HG02938 (cell line): ENCODE measurements around the gene CACNA1S.

Experiments
- ATAC-seq: cut with Tn5 transposase; IDR thresholded peaks from one replicate; pipeline ENCODE4 v1.9.1; 2021; ENCODE audit warnings: mild to moderate bottlenecking, moderate library complexity; ENCODE audit not compliant: unreplicated experiment

CACNA1S gene

GRCh38 chr1:201096041-201096461 is 16.2 kb downstream of the CACNA1S start:
- ATAC-seq: no peak

- ATAC-seq: no peak
Measured at GRCh38 chr1:201095581-201095980, 16.6 kb downstream of the CACNA1S start.

DNA sequence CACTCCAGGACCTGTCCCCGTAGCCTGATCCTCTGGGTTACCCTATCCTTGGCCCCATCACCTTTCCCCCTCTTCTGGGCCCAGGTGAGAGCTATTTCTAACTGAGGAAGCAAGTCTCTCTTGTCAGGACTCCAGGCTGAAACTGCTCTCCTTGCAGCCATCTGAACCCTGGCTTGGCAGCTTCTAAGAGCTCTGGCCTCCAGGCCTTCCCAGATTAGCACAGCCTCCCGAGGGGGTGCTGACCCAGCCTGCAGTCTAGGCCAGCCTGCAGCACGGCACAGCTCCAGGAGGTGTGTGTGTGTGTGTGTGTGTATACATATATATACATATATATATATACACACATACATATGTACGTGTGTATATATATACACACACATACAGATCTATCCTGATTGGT is 17.4 kb downstream of the CACNA1S start:
- ATAC-seq: no peak

GRCh38 chr1:201093962-201094361 is 18.3 kb downstream of the CACNA1S start:
- ATAC-seq: no peak

DNA sequence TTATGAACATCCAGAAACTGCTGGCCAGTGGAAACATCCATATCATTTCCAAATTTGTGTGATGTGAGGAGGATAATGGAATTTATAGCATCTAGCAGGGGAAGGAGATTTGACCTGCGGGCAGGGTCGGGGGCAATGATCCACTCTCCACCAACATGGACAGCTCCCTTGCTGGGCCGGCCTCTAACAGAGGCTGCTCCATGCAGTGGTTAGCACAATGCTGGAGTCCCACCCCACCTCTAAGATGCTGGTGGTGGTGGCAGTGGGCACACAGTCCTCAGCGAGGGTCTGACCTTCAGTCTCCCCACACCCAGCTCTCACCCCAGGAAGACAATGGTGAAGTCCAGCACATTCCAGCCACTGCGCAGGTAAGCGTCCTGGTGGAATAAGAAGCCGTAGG is 18.7 kb downstream of the CACNA1S start:
- no peak for ATAC-seq

DNA sequence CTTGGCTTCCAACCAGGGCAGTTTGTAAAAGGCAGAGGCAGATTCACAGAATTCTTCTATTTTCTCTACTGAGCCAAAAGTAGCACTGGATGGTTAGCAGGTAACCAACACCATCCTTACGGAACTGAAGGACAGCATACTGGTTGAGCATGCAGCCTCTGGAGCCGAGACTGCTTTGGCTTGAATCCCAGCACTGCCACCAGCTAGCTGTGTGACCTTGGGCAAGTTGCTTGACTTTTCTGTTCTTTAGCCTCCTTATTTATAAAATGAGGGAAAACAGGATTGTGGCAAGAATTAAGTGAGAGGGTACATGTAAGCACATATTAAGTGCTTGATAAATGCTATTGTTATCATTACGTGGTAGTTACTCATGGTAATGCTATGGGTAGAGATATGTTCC is 19.5 kb downstream of the CACNA1S start:
- no peak for ATAC-seq

DNA sequence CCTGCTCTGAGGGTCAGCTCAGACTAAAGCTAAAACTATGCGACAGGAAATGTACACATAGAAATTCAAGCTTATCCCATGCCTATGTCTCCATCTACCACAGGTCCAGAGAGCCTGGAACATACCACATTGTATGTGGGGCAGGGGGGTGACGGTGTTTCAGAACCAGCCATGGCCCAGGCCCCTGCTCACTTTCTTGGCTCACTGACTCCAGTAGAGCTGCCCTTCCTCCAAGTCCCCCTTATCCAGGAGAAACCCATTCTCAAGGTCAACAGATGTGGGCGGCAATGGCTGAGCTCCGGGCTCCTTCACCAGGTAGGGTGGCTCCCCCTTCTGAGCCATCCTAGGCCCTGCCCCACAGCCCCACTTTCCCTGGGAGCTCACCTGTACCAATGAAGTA is 21.0 kb downstream of the CACNA1S start:
- ATAC-seq: no peak

DNA sequence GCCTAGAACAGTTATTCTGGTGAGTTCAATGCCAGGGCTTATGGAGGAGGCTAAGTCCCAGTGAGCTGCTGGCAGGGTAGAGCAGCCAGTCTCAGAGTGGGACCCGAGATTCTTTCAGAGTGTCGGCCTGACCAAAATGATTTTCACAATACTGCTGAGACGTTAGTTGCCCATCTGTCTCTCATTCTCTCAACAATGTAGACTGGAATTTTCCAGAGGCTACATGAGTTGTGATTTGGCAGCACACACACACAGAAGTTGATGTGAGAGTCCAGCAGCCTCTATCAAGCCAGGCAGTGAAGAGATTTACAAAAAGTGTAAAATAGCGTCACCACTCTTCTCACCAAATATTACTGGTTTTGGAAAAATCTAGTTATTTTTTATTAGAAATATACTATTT is 21.7 kb downstream of the CACNA1S start:
- no peak for ATAC-seq

DNA sequence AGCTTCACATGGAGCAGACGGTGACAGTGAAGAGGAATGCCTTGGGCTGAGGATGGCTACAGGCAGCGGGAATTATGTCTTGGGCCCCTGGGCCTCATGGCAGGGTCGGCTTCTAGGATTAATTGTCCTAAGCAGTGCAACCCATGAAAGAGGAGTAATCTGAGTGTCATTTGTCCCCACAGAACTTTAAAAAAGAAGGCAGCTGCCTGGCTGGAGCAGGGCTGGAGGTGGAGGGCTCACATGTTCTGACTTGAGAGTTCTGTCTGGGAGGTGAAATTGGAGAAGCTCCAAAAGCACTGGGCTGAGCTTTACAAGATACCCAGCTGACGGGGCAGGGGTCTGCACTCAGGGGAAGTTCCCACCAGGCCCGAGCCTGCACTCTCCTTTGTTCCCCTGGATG is 22.6 kb downstream of the CACNA1S start:
- no peak for ATAC-seq

GRCh38 chr1:201088901-201089525 is 23.2 kb downstream of the CACNA1S start:
- ATAC-seq: no peak

- no peak for ATAC-seq
Measured at GRCh38 chr1:201088395-201088794, 23.8 kb downstream of the CACNA1S start.

DNA sequence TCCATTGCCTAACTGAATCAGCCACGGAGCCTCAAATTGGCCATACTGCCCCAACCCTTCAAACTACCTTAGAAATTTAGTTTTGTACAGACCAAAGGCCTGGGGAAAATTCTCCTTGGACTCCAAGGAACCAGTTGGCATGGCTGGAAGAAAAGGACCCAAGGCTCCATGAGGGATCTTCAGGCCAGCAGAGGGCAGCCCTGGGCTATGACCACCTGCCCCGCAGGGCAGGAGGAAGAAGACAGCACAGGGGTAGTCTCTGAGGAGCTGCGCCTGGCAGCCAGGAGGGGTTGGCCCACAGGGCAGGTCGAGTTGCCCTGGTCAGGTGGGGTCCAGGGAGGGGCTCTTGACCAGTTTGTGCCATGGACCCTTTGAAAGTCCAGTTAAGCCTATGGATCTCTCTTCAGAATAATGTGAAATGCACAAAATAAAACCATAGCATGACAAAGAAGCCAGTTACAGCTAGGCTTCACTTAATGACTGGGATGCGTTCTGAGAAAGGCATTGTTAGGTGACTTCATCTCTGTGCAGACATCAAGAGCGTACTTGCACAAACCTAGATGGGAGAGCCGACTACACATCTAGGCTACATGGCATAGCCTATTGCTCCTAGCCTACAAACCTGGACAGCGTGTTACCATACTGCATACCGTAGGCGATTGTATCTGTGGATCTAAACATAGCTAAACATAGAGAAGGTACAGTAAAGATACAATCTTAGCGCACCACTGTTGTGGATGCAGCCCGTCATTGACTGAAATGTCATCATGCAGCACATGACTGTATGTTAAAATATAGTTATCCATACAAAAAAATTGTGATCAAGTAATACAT is 26.1 kb downstream of the CACNA1S start:
- no peak for ATAC-seq

DNA sequence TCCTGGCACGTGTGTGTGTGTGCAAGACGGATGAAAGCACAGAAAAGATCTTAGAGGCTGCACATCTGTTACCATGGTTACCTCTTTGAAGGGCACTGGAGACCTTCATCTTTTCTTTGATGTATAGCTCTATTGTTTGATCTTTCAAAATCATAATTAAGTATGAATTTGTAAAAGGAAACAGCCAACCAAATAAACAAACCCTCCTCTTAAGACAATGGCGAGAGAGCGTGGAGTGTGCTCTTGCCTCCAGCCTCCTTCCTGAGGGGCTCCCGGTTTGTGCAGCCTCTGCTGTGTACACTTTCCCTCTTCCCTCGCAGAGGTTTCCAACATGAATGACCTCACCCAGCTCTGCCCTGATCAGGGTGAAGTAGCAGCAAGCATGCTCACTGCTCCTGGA is 27.9 kb downstream of the CACNA1S start:
- no peak for ATAC-seq

- no peak for ATAC-seq
Measured at GRCh38 chr1:201083741-201084140, 28.5 kb downstream of the CACNA1S start.

DNA sequence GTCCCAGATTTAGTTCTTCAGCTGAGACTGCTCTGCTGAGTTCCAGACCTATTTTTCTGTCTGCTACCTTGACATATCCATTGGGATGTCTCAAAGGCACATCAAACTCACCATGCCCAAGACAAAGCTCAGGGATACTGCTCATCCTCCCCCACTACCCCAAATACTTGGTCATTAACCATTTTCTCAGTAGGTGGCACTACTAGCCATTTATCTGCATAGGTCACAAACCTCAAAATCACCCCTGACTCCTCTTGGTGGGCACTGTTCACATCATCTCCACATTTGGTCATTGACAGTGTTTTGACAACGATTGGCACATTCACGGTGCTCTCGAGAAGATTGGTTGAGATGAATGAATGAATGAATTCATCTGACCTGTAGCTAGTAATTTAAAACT is 32.1 kb downstream of the CACNA1S start:
- no peak for ATAC-seq

- ATAC-seq: no peak
Measured at GRCh38 chr1:201077736-201078135, 34.5 kb downstream of the CACNA1S start.

DNA sequence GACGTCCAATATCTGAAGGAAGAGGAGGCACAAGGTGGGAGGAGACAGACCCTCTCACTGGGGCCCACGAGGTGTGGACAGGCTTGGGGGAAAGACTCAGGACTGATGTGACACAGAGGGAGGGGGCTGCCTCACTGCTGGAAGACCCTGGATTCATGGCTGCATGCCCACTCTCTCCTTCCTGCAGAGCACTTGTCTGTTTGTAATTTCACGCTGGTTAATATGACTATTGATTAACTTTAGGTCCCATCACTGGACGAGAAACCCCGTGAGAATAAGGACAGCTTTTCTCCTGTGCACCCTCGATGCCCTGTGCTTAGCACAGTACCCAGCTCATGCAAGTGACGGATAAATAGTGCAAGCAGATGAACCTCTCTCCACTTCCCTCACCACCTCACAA is 35.1 kb downstream of the CACNA1S start:
- no peak for ATAC-seq

- ATAC-seq: no peak
Measured at GRCh38 chr1:201076092-201076491, 36.1 kb downstream of the CACNA1S start.

GRCh38 chr1:201074018-201074417 is 38.2 kb downstream of the CACNA1S start:
- no peak for ATAC-seq

- no peak for ATAC-seq
Measured at GRCh38 chr1:201072922-201073321, 39.3 kb downstream of the CACNA1S start.

- no peak for ATAC-seq
Measured at GRCh38 chr1:201072149-201072548, 40.1 kb downstream of the CACNA1S start.

GRCh38 chr1:201069636-201070035 is 42.6 kb downstream of the CACNA1S start:
- no peak for ATAC-seq

DNA sequence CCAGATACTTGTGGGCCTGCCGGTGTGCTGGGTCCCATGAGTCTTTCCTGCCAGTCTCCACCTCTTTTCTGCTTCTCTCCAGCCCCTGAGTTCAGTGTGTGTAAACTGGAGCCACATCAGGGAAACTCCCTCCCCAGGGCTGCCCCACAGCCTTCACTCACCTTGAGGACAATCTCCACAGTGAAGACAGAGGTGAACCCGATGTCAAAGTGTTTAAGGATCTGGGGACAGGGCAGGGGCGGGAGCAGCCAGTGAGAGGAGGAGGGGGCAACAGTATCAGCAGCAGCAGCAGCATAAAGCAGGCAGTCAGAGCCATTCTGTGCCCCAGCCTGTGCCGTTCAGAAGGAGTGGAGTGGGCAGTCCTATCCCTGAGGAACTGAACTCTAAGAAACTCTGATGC is 43.2 kb downstream of the CACNA1S start:
- ATAC-seq: no peak
